K562 (cell line): Measurements from ENCODE around the gene CHCHD6. TPM values are rescaled to one million over a fixed set of nuclear protein-coding genes. Genes with fewer than 3 reads are reported as not detected.

Source experiments
- CBX1 ChIP-seq: sonication (generic); IDR thresholded peaks from 2 replicates; pipeline ENCODE4 v1.6.1; 2016; ENCODE audit warnings: antibody characterized with exemption, low read depth, mild to moderate bottlenecking
- CGGBP1 ChIP-seq: fragments of 250-450 bp; sonication (Bioruptor Pico); IDR thresholded peaks from 2 replicates; pipeline ENCODE4 v1.9.0; 2021; ENCODE audit warnings: mild to moderate bottlenecking
- CTBP1 ChIP-seq: fragments of 450-650 bp; IDR thresholded peaks from 2 replicates; pipeline ENCODE4 v1.6.1; 2016; ENCODE audit warnings: borderline replicate concordance
- FOXP4 ChIP-seq: sonication (generic); formaldehyde crosslinking; IDR thresholded peaks from 2 replicates; pipeline ENCODE4 v1.8.0; 2022; ENCODE audit warnings: mild to moderate bottlenecking, missing genetic modification reagents, borderline replicate concordance
- HMG20A ChIP-seq: fragments of 450-650 bp; formaldehyde crosslinking; conservative IDR thresholded peaks from 2 replicates; pipeline ENCODE4 v1.4.0; 2020; ENCODE audit warnings: mild to moderate bottlenecking, mixed read lengths
- MEIS2 ChIP-seq: fragments of 450-650 bp; IDR thresholded peaks from 2 replicates; pipeline ENCODE4 v1.6.1; 2014; ENCODE audit warnings: mild to moderate bottlenecking; ENCODE audit not compliant: partially characterized antibody
- RBBP5 ChIP-seq: fragments of 200-600 bp; sonication (generic); IDR thresholded peaks from 2 replicates; pipeline ENCODE4 v1.6.1; 2012; ENCODE audit warnings: borderline replicate concordance, mild to moderate bottlenecking, low read length, control low read depth, inconsistent platforms; ENCODE audit not compliant: insufficient read depth, poor library complexity, severe bottlenecking
- RBM34 ChIP-seq: fragments of 200-400 bp; formaldehyde crosslinking; IDR thresholded peaks from 2 replicates; pipeline ENCODE4 v1.6.1; 2018; ENCODE audit warnings: low read length, borderline replicate concordance; ENCODE audit not compliant: insufficient read depth
- SIN3B ChIP-seq: fragments of 450-650 bp; IDR thresholded peaks from 2 replicates; pipeline ENCODE4 v1.6.1; 2017; ENCODE audit warnings: low read depth, mild to moderate bottlenecking, moderate library complexity
- STAT6 ChIP-seq: sonication (generic); formaldehyde crosslinking; IDR thresholded peaks from 2 replicates; pipeline ENCODE4 v1.8.1; 2023; ENCODE audit warnings: mild to moderate bottlenecking, missing genetic modification reagents
- THAP12 ChIP-seq: fragments of 250-450 bp; sonication (Bioruptor Pico); IDR thresholded peaks from 2 replicates; pipeline ENCODE4 v1.9.0; 2021; ENCODE audit warnings: mild to moderate bottlenecking, inconsistent platforms
- TOE1 ChIP-seq, 2 experiments: fragments of 450-650 bp in 1 of 2; sonication (generic) in 1 of 2; formaldehyde crosslinking in 1 of 2; IDR thresholded peaks; 2 replicates each; pipeline versions ENCODE4 v1.7.1 to v1.8.0; 2016 to 2022; ENCODE audit warnings: borderline replicate concordance in 2 of 2, mild to moderate bottlenecking in 2 of 2, antibody characterized with exemption in 1 of 2, inconsistent platforms in 1 of 2, low read depth in 1 of 2, missing genetic modification reagents in 1 of 2, moderate library complexity in 1 of 2
- ZBTB43 ChIP-seq: sonication (generic); formaldehyde crosslinking; IDR thresholded peaks from 2 replicates; pipeline ENCODE4 v1.8.0; 2023; ENCODE audit warnings: mild to moderate bottlenecking, missing genetic modification reagents
- ZFPM2 ChIP-seq: fragments of 250-450 bp; sonication (Bioruptor Pico); IDR thresholded peaks from 2 replicates; pipeline ENCODE4 v1.5.1; 2022; ENCODE audit warnings: mild to moderate bottlenecking
- ZNF224 ChIP-seq: sonication (generic); formaldehyde crosslinking; IDR thresholded peaks from 2 replicates; pipeline ENCODE4 v1.8.0; 2022; ENCODE audit warnings: mild to moderate bottlenecking, missing genetic modification reagents
- ZNF239 ChIP-seq: fragments of 250-450 bp; sonication (Bioruptor Pico); IDR thresholded peaks from 2 replicates; pipeline ENCODE4 v1.4.0; 2020; ENCODE audit warnings: mild to moderate bottlenecking
- ZNF75A ChIP-seq: fragments of 450-650 bp; formaldehyde crosslinking; IDR thresholded peaks from 2 replicates; pipeline ENCODE4 v1.4.0; 2020; ENCODE audit warnings: mild to moderate bottlenecking
- ZSCAN29 ChIP-seq: fragments of 450-650 bp; IDR thresholded peaks from 2 replicates; pipeline ENCODE4 v1.6.1; 2017
- polyA plus RNA-seq, 8 experiments: library from polyadenylated mRNA; depleted of rRNA in 4 of 8; stranded (reverse) in 5 of 8; unstranded in 3 of 8; fragments of >200 nt; fragmentation: Nextera tagmentation in 2 of 8; fragmentation: Illumina TruSeq in 1 of 8; extraction: Ambion mirVana in 2 of 8; extraction: Trizol in 1 of 8; gene quantifications; 2 replicates each; pipeline versions ENCODE4 v1.2.1 to v1.2.3, GENCODE V29; 2011 to 2014; ENCODE audit warnings: inconsistent platforms in 1 of 8, missing spikeins in 1 of 8
- total RNA-seq, 7 experiments: library from RNA; depleted of rRNA in 6 of 7; stranded (reverse); fragments of >200 nt in 6 of 7; fragmentation: Illumina TruSeq in 2 of 7; extraction: Trizol in 2 of 7; gene quantifications; 2 replicates each; pipeline versions ENCODE4 v1.2.1 to v1.2.3, GENCODE V29; 2011 to 2021; ENCODE audit warnings: low replicate concordance in 1 of 7

CHCHD6 gene
- total and polyA plus RNA-seq, 9 of the 15 experiments (the other 6 are each of a cell fraction or from before 2014, with no cell fraction given): 4.6 to 18.6 (median 10.9) TPM

- TF ChIP-seq STAT6 (CRISPR knock-in tag) (no peak), HMG20A (CRISPR knock-in tag) (no peak), CBX1 (0 out of 2 replicates have a peak, but pooled peaks have one; percentile 19), SIN3B (no peak), FOXP4 (CRISPR knock-in tag) (no peak), TOE1 (IDR thresholded peaks at IDR 0.05; ENCODE audit: borderline replicate concordance) (peak; percentile 24; the same call in 1 of the 2 replicates), TOE1 (CRISPR knock-in tag; IDR thresholded peaks at IDR 0.05; ENCODE audit: borderline replicate concordance, low read depth) (no peak), MEIS2 (peak; percentile 52), CGGBP1 (CRISPR knock-in tag) (no peak), ZNF224 (CRISPR knock-in tag) (no peak), ZFPM2 (CRISPR knock-in tag) (no peak), ZNF239 (CRISPR knock-in tag) (no peak), ZNF75A (no peak), ZSCAN29 (no peak), THAP12 (no peak), RBBP5 (no peak), RBM34 (no peak), ZBTB43 (CRISPR knock-in tag) (no peak), CTBP1 (peak; percentile 85)
These were observed 207.4 kb downstream of the CHCHD6 start (continued) for GRCh38 chr3:126911162-126912026.
